IPS-15b (cell line): ENCODE measurements around the gene OR6S1.

Experiments used
- H3K27me3 ChIP-seq: one replicate; pipeline ENCODE4 v1.6.1; 2013; ENCODE audit warnings: low read length; ENCODE audit not compliant: control insufficient read depth, insufficient read depth
- H3K36me3 ChIP-seq: one replicate; pipeline ENCODE4 v1.6.1; 2013; ENCODE audit warnings: low read length; ENCODE audit not compliant: control insufficient read depth, insufficient read depth
- H3K4me1 ChIP-seq: one replicate; pipeline ENCODE4 v1.6.1; 2013; ENCODE audit warnings: mild to moderate bottlenecking, low read length; ENCODE audit not compliant: control insufficient read depth, insufficient read depth
- H3K4me3 ChIP-seq: one replicate; pipeline ENCODE4 v1.5.1; 2013; ENCODE audit warnings: low read depth, low read length
- H3K9ac ChIP-seq: one replicate; pipeline ENCODE4 v1.6.1; 2013; ENCODE audit warnings: low read depth, mild to moderate bottlenecking, low read length
- H3K9me3 ChIP-seq: one replicate; pipeline ENCODE4 v1.6.1; 2013; ENCODE audit warnings: mild to moderate bottlenecking, low read length; ENCODE audit not compliant: control insufficient read depth, insufficient read depth

The OR6S1 gene

GRCh38 chr14:20612403-20612802, 29.1 kb downstream of the OR6S1 start:
- H3K4me1 ChIP-seq: peaks cover 10% of the 10 kb centered on the region
- H3K27me3 ChIP-seq: peaks cover 15% of the 10 kb centered on the region
- no peak overlapping the region for H3K9ac ChIP-seq
- no peaks in the 10 kb centered on the region for H3K36me3 ChIP-seq
- H3K9me3 ChIP-seq: no peaks in the 10 kb centered on the region
- no peak overlapping the region for H3K4me3 ChIP-seq

GRCh38 chr14:20611277-20611676, 30.2 kb downstream of the OR6S1 start:
- Histone ChIP-seq H3K4me1 (peaks cover 13% of the 10 kb centered on the region), H3K4me3 (no peak overlapping the region)

GRCh38 chr14:20610002-20610765, 31.3 kb downstream of the OR6S1 start:
- H3K4me1 ChIP-seq: peaks cover 13% of the 10 kb centered on the region
- H3K9me3 ChIP-seq: no peaks in the 10 kb centered on the region
- no peaks in the 10 kb centered on the region for H3K36me3 ChIP-seq
- H3K9ac ChIP-seq: peak overlapping the region; percentile 42
- H3K4me3 ChIP-seq: peak overlapping the region; percentile 77
- peaks cover 15% of the 10 kb centered on the region for H3K27me3 ChIP-seq

More at GRCh38 chr14:20611277-20611676, 30.2 kb downstream of the OR6S1 start:
- no peak overlapping the region for H3K9ac ChIP-seq
- no peaks in the 10 kb centered on the region for H3K9me3 ChIP-seq
- no peaks in the 10 kb centered on the region for H3K36me3 ChIP-seq
- peaks cover 15% of the 10 kb centered on the region for H3K27me3 ChIP-seq

- Histone ChIP-seq H3K4me1 (peaks cover 10% of the 10 kb centered on the region), H3K9ac (peak overlapping the region; percentile 42), H3K4me3 (peak overlapping the region; percentile 77), H3K9me3 (no peaks in the 10 kb centered on the region), H3K36me3 (no peaks in the 10 kb centered on the region), H3K27me3 (peaks cover 15% of the 10 kb centered on the region)
Measured at GRCh38 chr14:20609215-20610001, 32.1 kb downstream of the OR6S1 start.

GRCh38 chr14:20608383-20609110, 32.9 kb downstream of the OR6S1 start:
- H3K9me3 ChIP-seq: no peaks in the 10 kb centered on the region
- H3K36me3 ChIP-seq: no peaks in the 10 kb centered on the region
- H3K4me1 ChIP-seq: peaks cover 10% of the 10 kb centered on the region
- no peak overlapping the region for H3K9ac ChIP-seq
- peaks cover 15% of the 10 kb centered on the region for H3K27me3 ChIP-seq
- no peak overlapping the region for H3K4me3 ChIP-seq

- H3K9ac ChIP-seq: no peak overlapping the region
- H3K4me1 ChIP-seq: peaks cover 5% of the 10 kb centered on the region
- H3K9me3 ChIP-seq: no peaks in the 10 kb centered on the region
- peaks cover 15% of the 10 kb centered on the region for H3K27me3 ChIP-seq
- H3K4me3 ChIP-seq: no peak overlapping the region
- H3K36me3 ChIP-seq: no peaks in the 10 kb centered on the region
Measured at GRCh38 chr14:20607617-20608016, 33.9 kb downstream of the OR6S1 start.

GRCh38 chr14:20606902-20607242, 34.6 kb downstream of the OR6S1 start:
- H3K9ac ChIP-seq: no peak overlapping the region
- H3K27me3 ChIP-seq: peaks cover 14% of the 10 kb centered on the region
- no peak overlapping the region for H3K4me3 ChIP-seq

GRCh38 chr14:20606190-20606901, 35.1 kb downstream of the OR6S1 start:
- Histone ChIP-seq H3K36me3 (no peaks in the 10 kb centered on the region), H3K4me3 (no peak overlapping the region), H3K9me3 (no peaks in the 10 kb centered on the region), H3K27me3 (peaks cover 9% of the 10 kb centered on the region), H3K4me1 (peaks cover 5% of the 10 kb centered on the region), H3K9ac (no peak overlapping the region)

More at GRCh38 chr14:20606902-20607242, 34.6 kb downstream of the OR6S1 start:
- H3K36me3 ChIP-seq: no peaks in the 10 kb centered on the region
- no peaks in the 10 kb centered on the region for H3K9me3 ChIP-seq
- peaks cover 5% of the 10 kb centered on the region for H3K4me1 ChIP-seq

GRCh38 chr14:20603813-20604690, 37.4 kb downstream of the OR6S1 start:
- no peak overlapping the region for H3K9ac ChIP-seq
- no peaks in the 10 kb centered on the region for H3K9me3 ChIP-seq
- H3K4me3 ChIP-seq: no peak overlapping the region
- H3K4me1 ChIP-seq: peaks cover 5% of the 10 kb centered on the region
- H3K27me3 ChIP-seq: no peaks in the 10 kb centered on the region
- no peaks in the 10 kb centered on the region for H3K36me3 ChIP-seq

GRCh38 chr14:20602583-20602982, 38.9 kb downstream of the OR6S1 start:
- Histone ChIP-seq H3K9ac (no peak overlapping the region), H3K4me3 (no peak overlapping the region), H3K4me1 (peaks cover 2% of the 10 kb centered on the region), H3K9me3 (no peaks in the 10 kb centered on the region), H3K27me3 (no peaks in the 10 kb centered on the region), H3K36me3 (no peaks in the 10 kb centered on the region)
